ENCODE data around the gene NCBP3.
A peak's percentile ranks its signal among the peaks of the same experiment; 100 is the strongest.
"Not testable (repeated sequence)": the region's sequence is repeated elsewhere in the genome, so short reads cannot be mapped to it uniquely, and the experiment has no call there.

Gene NCBP3

DNA sequence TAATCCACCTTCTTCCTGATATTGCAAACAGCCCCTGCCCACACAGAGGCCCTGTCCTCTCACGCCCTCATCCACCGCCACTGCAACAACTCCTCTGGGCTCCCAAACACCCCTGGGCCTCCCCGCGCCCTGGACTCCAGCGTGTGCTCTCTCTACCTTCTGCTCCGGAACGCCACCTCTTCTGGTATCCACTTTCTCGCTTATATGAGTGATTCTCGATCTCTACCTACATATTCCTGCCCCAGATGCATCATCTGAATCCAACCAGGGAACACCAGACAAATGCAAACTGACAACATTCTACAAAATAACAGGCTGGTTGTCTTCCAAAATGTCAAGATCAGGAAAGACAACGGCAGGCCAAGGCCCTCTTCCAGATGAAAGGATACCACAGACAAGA, 27.8 kb upstream of the NCBP3 start:
- Mint-ChIP-seq H3K27ac (no peak overlapping the region), H3K36me3 (ENCODE audit: insufficient read depth) (peaks cover 5% of the 10 kb centered on the region), H3K4me3 (no peak overlapping the region), H3K27me3 (no peaks in the 10 kb centered on the region), H3K4me1 (ENCODE audit: low read depth in 2 of 2) (peaks cover 4 to 7% of the 10 kb centered on the region in 2 donors), H3K9me3 (no peaks in the 10 kb centered on the region)
- ATAC-seq (replicated peaks) (no peak), DNase-seq (no peak)

DNA sequence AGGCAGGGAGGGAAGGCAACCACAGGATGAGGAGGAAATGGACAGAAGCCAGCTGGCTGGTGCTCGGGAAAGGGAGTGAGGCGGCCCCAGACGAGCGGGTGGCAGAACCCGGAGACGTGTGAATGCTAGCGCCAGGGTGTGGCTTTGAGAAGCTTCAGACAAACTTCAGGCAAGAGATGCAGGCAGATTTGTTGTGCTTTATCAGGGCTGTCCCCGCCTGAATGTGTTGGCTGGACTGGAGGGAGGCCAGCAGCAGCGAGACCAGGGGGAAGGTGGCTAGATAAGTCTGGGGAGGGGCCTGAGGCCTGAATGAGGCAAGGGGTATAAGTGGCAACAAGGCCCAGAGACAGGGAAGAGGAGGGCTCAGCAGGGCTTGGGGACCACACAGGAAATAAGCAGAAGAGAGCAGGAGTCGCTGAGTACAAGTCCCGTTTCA, 24.8 kb upstream of the NCBP3 start:
- ATAC-seq (replicated peaks) (peak; percentile 86), DNase-seq (peak in 2 of 3 experiments; percentile 12 to 23)
- H3K27me3 Mint-ChIP-seq: no peaks in the 10 kb centered on the region
- H3K9me3 Mint-ChIP-seq: no peaks in the 10 kb centered on the region
- peaks cover 5% of the 10 kb centered on the region for H3K36me3 Mint-ChIP-seq (ENCODE audit: insufficient read depth)
- H3K27ac Mint-ChIP-seq: peak overlapping the region; percentile 68 to 84
- H3K4me3 Mint-ChIP-seq: peak overlapping the region; percentile 54 to 64
- peaks cover 4 to 11% of the 10 kb centered on the region in 2 donors for H3K4me1 Mint-ChIP-seq (ENCODE audit: low read depth in 2 of 2)

GRCh38 chr17:3867606-3868005, 21.6 kb upstream of the NCBP3 start:
- H3K27ac Mint-ChIP-seq: peak overlapping the region in 1 of 2 donors; percentile 60
- DNase-seq: no peak
- no peak for ATAC-seq (replicated peaks)

GRCh38 chr17:3867106-3867505, 21.1 kb upstream of the NCBP3 start:
- Mint-ChIP-seq H3K27ac (peak overlapping the region in 1 of 2 donors; percentile 44), H3K36me3 (ENCODE audit: insufficient read depth) (peaks cover 1% of the 10 kb centered on the region), H3K4me1 (ENCODE audit: low read depth in 2 of 2) (peaks cover 4 to 11% of the 10 kb centered on the region in 2 donors), H3K4me3 (no peak overlapping the region), H3K9me3 (no peaks in the 10 kb centered on the region), H3K27me3 (no peaks in the 10 kb centered on the region)
- DNase-seq (no peak), ATAC-seq (replicated peaks) (no peak)

More at GRCh38 chr17:3867606-3868005, 21.6 kb upstream of the NCBP3 start:
- Mint-ChIP-seq H3K4me3 (no peak overlapping the region), H3K36me3 (ENCODE audit: insufficient read depth) (peaks cover 5% of the 10 kb centered on the region), H3K4me1 (ENCODE audit: low read depth in 2 of 2) (peaks cover 4 to 11% of the 10 kb centered on the region in 2 donors), H3K27me3 (no peaks in the 10 kb centered on the region), H3K9me3 (no peaks in the 10 kb centered on the region)

- Mint-ChIP-seq H3K9me3 (no peaks in the 10 kb centered on the region), H3K4me3 (no peak overlapping the region), H3K27me3 (no peaks in the 10 kb centered on the region), H3K4me1 (ENCODE audit: low read depth in 2 of 2) (peaks cover 4 to 11% of the 10 kb centered on the region in 2 donors), H3K36me3 (ENCODE audit: insufficient read depth) (no peaks in the 10 kb centered on the region), H3K27ac (no peak overlapping the region)
- DNase-seq (no peak), ATAC-seq (replicated peaks) (no peak)
Observed at GRCh38 chr17:3866276-3866675, 20.2 kb upstream of the NCBP3 start.

- Mint-ChIP-seq H3K9me3 (no peaks in the 10 kb centered on the region), H3K4me1 (ENCODE audit: low read depth in 2 of 2) (peaks cover 0 to 4% of the 10 kb centered on the region in 2 donors), H3K27ac (no peak overlapping the region), H3K4me3 (no peak overlapping the region), H3K27me3 (no peaks in the 10 kb centered on the region), H3K36me3 (ENCODE audit: insufficient read depth) (no peaks in the 10 kb centered on the region)
- no peak for ATAC-seq (replicated peaks)
- no peak for DNase-seq
Observed at GRCh38 chr17:3865176-3865575, 19.1 kb upstream of the NCBP3 start.

- Mint-ChIP-seq H3K4me3 (no peak overlapping the region), H3K9me3 (no peaks in the 10 kb centered on the region), H3K27ac (no peak overlapping the region), H3K4me1 (ENCODE audit: low read depth in 2 of 2) (peaks cover 0 to 4% of the 10 kb centered on the region in 2 donors), H3K27me3 (no peaks in the 10 kb centered on the region), H3K36me3 (ENCODE audit: insufficient read depth) (no peaks in the 10 kb centered on the region)
- no peak for DNase-seq
- ATAC-seq (replicated peaks): no peak
Observed at GRCh38 chr17:3864534-3864933, 18.5 kb upstream of the NCBP3 start.

DNA sequence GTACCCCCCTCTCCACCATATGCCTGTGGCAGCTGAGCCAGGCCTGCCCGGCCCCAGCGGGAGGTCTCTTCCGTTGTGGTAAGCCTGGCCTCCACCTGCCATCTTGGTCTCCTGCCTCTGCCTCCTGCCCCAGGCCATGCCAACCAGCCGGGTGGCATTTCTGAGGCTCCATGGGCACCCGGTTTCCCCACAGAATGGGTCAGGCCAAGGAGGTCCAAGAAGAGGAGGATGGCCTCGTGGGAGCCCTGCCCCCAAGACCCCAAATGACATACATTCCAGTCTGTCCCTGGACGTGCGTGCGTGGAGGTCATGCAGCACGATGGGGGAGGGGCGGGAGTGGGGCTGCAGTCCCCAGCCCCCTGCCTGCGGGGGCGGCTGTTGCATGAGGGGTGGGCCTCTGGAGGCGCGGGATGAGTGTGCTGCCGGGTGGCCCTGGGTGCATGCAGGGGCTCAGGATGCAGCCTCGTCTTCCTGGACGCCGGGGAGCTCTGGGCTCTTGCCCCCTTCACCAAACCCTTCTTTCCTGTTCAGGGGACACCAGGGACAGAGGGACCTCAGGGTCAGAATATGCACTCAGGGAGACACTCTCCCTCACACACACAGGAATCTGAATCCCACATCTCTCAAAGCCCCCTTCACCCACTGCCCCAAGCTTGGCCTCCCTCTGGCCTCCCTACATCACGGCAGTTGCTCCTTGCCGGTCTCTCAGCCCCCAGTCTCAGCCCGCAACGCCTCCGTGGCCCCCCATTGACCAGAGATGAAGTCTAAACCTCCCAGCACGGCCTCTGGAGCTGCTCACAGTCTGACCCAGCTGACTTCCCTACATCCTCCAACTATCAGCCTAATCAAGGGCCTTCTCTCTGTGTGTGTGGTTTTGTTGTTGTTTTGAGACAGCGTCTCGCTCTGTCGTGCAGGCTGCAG, 16.0 kb upstream of the NCBP3 start:
- Mint-ChIP-seq H3K27ac (no peak overlapping the region), H3K27me3 (peaks cover 3 to 4% of the 10 kb centered on the region in 2 donors), H3K4me3 (no peak overlapping the region), H3K9me3 (no peaks in the 10 kb centered on the region), H3K36me3 (ENCODE audit: insufficient read depth) (no peaks in the 10 kb centered on the region), H3K4me1 (ENCODE audit: low read depth in 2 of 2) (peaks cover 0 to 3% of the 10 kb centered on the region in 2 donors)
- DNase-seq (no peak), ATAC-seq (replicated peaks) (no peak)

DNA sequence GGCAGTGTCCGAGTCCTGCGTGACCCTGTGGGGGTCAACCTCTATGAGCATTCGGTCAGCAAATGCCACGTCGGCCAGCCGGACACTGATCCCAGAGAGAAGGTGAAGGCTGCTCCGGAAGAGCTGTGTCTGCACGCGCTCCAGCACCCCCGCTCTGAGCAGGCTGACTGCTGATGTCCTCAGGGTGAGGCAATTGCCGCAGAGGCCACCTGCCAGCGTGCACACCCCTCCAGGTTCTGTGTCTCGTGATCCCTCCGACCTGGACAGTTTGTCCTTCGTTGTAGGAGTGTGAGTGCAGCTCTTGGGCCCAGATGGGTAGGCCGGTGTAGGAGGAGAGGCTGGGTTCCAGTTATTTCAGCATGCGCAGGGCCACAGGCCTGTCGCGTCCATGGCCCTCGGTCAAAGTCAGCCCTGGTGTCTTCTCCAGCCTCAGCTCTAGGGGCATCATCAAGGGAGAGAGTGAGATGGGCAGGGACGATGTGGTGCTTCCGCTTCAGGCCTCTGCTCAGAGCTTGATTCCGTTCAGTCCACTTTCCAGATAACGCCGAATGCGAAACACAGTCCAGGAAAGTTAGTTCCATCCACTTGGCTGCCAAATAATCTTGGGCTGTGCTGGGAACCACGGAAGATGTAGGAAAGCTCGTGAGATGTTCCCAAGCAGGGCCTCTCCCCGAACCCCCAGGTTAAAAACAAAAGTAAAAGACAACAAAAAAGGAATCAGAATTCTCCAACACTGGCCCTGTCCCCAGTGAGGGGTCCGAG, 15.1 kb upstream of the NCBP3 start:
- H3K27me3 Mint-ChIP-seq: peaks cover 6 to 8% of the 10 kb centered on the region in 2 donors
- H3K4me1 Mint-ChIP-seq (ENCODE audit: low read depth in 2 of 2): no peaks in the 10 kb centered on the region
- H3K27ac Mint-ChIP-seq: no peak overlapping the region
- no peak for ATAC-seq (replicated peaks)
- DNase-seq: no peak
- no peaks in the 10 kb centered on the region for H3K9me3 Mint-ChIP-seq
- no peaks in the 10 kb centered on the region for H3K36me3 Mint-ChIP-seq (ENCODE audit: insufficient read depth)
- H3K4me3 Mint-ChIP-seq: no peak overlapping the region

- DNase-seq (no peak), ATAC-seq (replicated peaks) (no peak)
- H3K27me3 Mint-ChIP-seq: peaks cover 6 to 8% of the 10 kb centered on the region in 2 donors
- H3K36me3 Mint-ChIP-seq (ENCODE audit: insufficient read depth): no peaks in the 10 kb centered on the region
- no peak overlapping the region for H3K27ac Mint-ChIP-seq
- no peaks in the 10 kb centered on the region for H3K9me3 Mint-ChIP-seq
- no peak overlapping the region for H3K4me3 Mint-ChIP-seq
- H3K4me1 Mint-ChIP-seq (ENCODE audit: low read depth in 2 of 2): no peaks in the 10 kb centered on the region
Observed at GRCh38 chr17:3859940-3860339, 13.9 kb upstream of the NCBP3 start.

- DNase-seq (no peak), ATAC-seq (replicated peaks) (no peak)
- Mint-ChIP-seq H3K27me3 (peaks cover 10 to 14% of the 10 kb centered on the region in 2 donors), H3K4me1 (ENCODE audit: low read depth in 2 of 2) (no peaks in the 10 kb centered on the region), H3K4me3 (no peak overlapping the region), H3K9me3 (no peaks in the 10 kb centered on the region), H3K27ac (no peak overlapping the region), H3K36me3 (ENCODE audit: insufficient read depth) (no peaks in the 10 kb centered on the region)
Observed at GRCh38 chr17:3857261-3858105, 11.4 kb upstream of the NCBP3 start.

- DNase-seq; H3K9me3 Mint-ChIP-seq; H3K27ac Mint-ChIP-seq; ATAC-seq (replicated peaks); H3K4me1 Mint-ChIP-seq (ENCODE audit: low read depth in 2 of 2); H3K4me3 Mint-ChIP-seq; H3K36me3 Mint-ChIP-seq (ENCODE audit: insufficient read depth): not testable (repeated sequence)
- H3K27me3 Mint-ChIP-seq: peaks cover 21 to 28% of the 10 kb centered on the region in 2 donors
Observed at GRCh38 chr17:3854204-3854603, 8.2 kb upstream of the NCBP3 start.

DNA sequence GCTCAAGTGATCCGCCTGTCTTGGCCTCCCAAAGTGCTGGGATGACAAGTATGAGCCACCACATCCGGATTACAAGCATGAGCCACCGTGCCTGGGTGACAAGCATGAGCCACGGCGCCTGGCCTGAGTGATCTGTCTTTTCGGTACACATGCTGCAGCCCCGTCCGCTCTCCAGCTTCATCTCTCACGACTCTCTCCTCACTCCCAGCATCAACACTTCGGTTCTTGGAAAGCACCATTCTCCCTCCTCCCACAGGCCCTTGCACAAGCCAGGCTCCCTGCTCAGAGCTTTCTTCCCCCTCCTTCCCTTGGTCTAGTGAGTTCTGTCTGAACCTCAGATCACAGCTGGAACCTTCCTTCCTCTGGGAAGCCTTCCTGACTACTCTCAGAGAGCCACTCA, 6.5 kb upstream of the NCBP3 start:
- Mint-ChIP-seq H3K36me3 (ENCODE audit: insufficient read depth) (peaks cover 4% of the 10 kb centered on the region), H3K4me3 (no peak overlapping the region), H3K27me3 (peaks cover 21 to 28% of the 10 kb centered on the region in 2 donors), H3K9me3 (no peaks in the 10 kb centered on the region), H3K27ac (no peak overlapping the region), H3K4me1 (ENCODE audit: low read depth in 2 of 2) (no peaks in the 10 kb centered on the region)
- ATAC-seq (replicated peaks) (no peak), DNase-seq (no peak)
